ENCODE results near the gene EXT2.

Gene EXT2

DNA sequence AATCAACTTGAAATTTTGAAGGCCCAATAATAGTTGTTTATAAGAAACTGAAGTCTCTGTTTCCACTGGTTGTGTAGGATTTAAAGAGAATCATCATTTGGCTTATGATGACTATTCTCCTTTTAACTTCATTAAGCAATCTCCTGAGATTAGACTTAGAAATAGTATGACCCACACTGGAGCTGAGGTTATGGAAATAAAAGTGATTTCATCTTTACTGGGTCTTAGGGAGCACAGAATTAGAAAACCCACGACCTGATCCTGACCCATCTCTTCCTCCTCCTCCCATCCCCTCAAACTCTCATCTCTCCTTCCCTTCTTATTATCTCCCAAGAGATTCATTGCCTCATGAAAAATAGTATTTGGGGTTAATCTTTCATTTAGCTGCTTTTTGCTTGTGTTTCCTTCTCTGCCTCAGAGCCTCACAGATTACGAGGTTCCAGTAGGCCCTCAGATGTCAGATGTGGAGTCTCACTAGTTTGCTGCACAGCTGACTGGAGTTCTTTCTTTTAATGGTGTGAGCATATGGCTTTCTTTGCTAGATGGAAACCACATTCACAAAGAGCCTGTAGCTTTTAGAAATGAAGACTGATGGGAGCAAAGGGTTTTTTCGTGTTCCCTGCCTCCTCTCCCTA lies 129.5 kb downstream of the EXT2 start:
- Histone ChIP-seq H3K27me3 (ENCODE audit: low read depth, low read length) (no peaks in the 10 kb centered on the region), H3K9me3 (ENCODE audit: control insufficient read depth in 1 of 2, low read length in 2 of 2) (no peaks in the 10 kb centered on the region)

DNA sequence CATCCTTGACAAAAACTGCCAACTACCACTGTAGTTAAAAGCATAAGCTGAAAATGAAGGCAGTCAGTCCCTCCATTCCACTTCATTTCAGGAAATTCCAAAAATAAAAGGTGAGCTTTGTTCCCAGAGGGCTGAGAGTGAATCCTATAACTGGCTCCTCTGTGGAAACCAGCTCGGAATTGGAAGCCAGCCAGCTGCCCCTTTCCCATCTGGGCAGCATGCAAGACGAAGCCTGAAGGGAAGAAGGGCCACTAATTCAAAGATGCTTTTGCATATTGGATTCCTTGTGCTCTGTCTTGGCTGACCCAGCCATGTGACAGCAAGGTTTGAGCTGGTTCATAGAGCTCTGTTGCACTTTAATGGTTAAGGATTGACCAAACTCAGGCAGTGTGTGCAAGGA lies 131.0 kb downstream of the EXT2 start:
- Histone ChIP-seq H3K27me3 (ENCODE audit: low read depth, low read length) (no peaks in the 10 kb centered on the region), H3K4me1 (ENCODE audit: control insufficient read depth in 1 of 2, insufficient read depth in 2 of 2, low read length in 2 of 2) (no peaks in the 10 kb centered on the region), H3K4me3 (ENCODE audit: low read depth in 1 of 2, low read length in 2 of 2) (no peak overlapping the region), H3K27ac (ENCODE audit: low read length) (no peak overlapping the region), H3K9me3 (ENCODE audit: control insufficient read depth in 1 of 2, low read length in 2 of 2) (no peaks in the 10 kb centered on the region), H3K36me3 (ENCODE audit: control insufficient read depth in 1 of 2, insufficient read depth in 2 of 2, low read length in 2 of 2) (no peaks in the 10 kb centered on the region)

More for the DNA sequence above, 129.5 kb downstream of the EXT2 start:
- no peak overlapping the region for H3K4me3 ChIP-seq (ENCODE audit: low read depth in 1 of 2, low read length in 2 of 2)
- H3K36me3 ChIP-seq (ENCODE audit: control insufficient read depth in 1 of 2, insufficient read depth in 2 of 2, low read length in 2 of 2) = no peaks in the 10 kb centered on the region
- H3K27ac ChIP-seq (ENCODE audit: low read length) = no peak overlapping the region
- H3K4me1 ChIP-seq (ENCODE audit: control insufficient read depth in 1 of 2, insufficient read depth in 2 of 2, low read length in 2 of 2) = peaks cover 0 to 6% of the 10 kb centered on the region in 2 donors

DNA sequence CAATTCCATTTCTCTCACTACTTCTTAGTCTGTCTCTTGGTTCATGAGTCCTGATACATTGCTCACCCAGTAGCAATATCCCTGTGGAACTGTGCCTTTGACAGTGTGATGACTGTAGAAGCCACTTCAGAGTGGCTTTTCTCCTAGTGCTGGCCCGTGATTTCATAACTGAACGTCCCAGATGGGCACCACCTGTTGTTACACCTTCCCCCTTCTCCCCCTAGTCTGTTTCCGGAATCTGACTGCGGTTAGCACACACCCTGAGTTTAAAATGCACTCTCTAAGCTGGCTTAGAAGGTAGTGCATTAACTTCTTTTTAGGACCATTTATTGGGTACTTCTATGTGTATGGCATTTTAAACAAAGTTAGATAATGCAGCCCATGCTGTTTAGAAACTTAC lies 131.5 kb downstream of the EXT2 start:
- Histone ChIP-seq H3K4me3 (ENCODE audit: low read depth in 1 of 2, low read length in 2 of 2) (no peak overlapping the region), H3K4me1 (ENCODE audit: control insufficient read depth in 1 of 2, insufficient read depth in 2 of 2, low read length in 2 of 2) (no peaks in the 10 kb centered on the region), H3K9me3 (ENCODE audit: control insufficient read depth in 1 of 2, low read length in 2 of 2) (no peaks in the 10 kb centered on the region), H3K27ac (ENCODE audit: low read length) (no peak overlapping the region), H3K27me3 (ENCODE audit: low read depth, low read length) (no peaks in the 10 kb centered on the region), H3K36me3 (ENCODE audit: control insufficient read depth in 1 of 2, insufficient read depth in 2 of 2, low read length in 2 of 2) (no peaks in the 10 kb centered on the region)

DNA sequence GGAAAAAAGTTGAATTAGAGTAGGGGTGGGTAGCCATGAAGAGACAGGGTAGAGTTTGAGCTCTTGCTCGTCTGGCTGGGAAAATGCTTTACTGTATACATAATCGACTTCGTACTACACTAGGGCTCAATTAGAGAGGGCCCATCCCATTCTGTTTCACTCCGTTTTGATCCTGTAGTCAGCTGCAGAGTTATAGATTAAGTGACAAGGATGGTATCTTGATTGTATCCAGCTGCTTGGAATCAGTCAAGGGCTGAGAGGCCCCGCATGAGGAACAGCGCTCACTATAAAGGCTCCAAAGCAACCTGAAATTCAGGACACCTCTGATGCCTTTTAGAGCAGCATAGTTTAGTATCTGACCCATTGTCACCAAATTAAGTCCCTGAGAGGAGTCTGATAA lies 132.9 kb downstream of the EXT2 start:
- no peaks in the 10 kb centered on the region for H3K4me1 ChIP-seq (ENCODE audit: control insufficient read depth in 1 of 2, insufficient read depth in 2 of 2, low read length in 2 of 2)
- H3K36me3 ChIP-seq (ENCODE audit: control insufficient read depth in 1 of 2, insufficient read depth in 2 of 2, low read length in 2 of 2) = no peaks in the 10 kb centered on the region
- no peak overlapping the region for H3K27ac ChIP-seq (ENCODE audit: low read length)
- H3K9me3 ChIP-seq (ENCODE audit: control insufficient read depth in 1 of 2, low read length in 2 of 2) = no peaks in the 10 kb centered on the region
- H3K27me3 ChIP-seq (ENCODE audit: low read depth, low read length) = no peaks in the 10 kb centered on the region
- H3K4me3 ChIP-seq (ENCODE audit: low read depth in 1 of 2, low read length in 2 of 2) = no peak overlapping the region

DNA sequence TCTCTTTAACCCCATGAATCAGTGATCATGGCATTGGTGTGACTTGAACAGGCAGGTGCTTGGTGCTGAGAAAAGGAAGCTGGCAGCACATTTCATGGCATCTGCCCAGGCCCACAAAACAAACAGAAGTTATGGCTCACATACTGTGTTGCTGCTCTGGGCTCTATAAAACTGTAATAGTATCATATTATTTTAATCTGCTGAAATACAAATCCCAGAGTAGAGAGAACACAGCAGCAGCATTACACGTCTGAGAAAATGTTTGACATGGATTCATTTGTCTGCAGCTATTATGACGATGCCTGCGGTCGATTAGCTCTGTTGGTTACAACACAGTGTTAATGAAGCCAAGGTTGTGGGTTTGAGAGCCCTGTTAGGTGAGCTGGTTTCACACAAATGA lies 133.6 kb downstream of the EXT2 start:
- Histone ChIP-seq H3K36me3 (ENCODE audit: control insufficient read depth in 1 of 2, insufficient read depth in 2 of 2, low read length in 2 of 2) (peaks cover 0 to 3% of the 10 kb centered on the region in 2 donors), H3K4me3 (ENCODE audit: low read depth in 1 of 2, low read length in 2 of 2) (no peak overlapping the region), H3K27ac (ENCODE audit: low read length) (no peak overlapping the region), H3K4me1 (ENCODE audit: control insufficient read depth in 1 of 2, insufficient read depth in 2 of 2, low read length in 2 of 2) (no peaks in the 10 kb centered on the region), H3K9me3 (ENCODE audit: control insufficient read depth in 1 of 2, low read length in 2 of 2) (no peaks in the 10 kb centered on the region), H3K27me3 (ENCODE audit: low read depth, low read length) (no peaks in the 10 kb centered on the region)

DNA sequence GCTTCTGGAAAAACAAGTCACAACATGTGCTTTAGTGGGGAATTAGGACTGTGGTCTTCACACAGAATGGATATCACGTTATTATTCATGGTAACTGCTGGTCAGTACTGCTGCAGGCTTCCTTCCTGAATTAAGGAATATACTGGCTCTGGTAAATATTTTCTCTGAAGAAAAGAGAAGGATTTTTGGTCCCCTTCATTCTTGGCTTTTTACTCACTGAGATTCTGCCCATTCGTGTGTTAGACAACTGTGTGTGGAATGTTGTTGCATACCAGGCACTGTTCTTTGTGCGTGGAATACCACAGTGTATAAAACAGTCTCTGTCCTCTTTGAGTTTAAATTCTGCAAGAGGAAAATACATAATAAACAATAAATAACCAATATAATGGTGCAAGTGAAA lies 134.1 kb downstream of the EXT2 start:
- Histone ChIP-seq H3K9me3 (ENCODE audit: control insufficient read depth in 1 of 2, low read length in 2 of 2) (no peaks in the 10 kb centered on the region), H3K27ac (ENCODE audit: low read length) (no peak overlapping the region), H3K27me3 (ENCODE audit: low read depth, low read length) (no peaks in the 10 kb centered on the region), H3K4me3 (ENCODE audit: low read depth in 1 of 2, low read length in 2 of 2) (no peak overlapping the region), H3K36me3 (ENCODE audit: control insufficient read depth in 1 of 2, insufficient read depth in 2 of 2, low read length in 2 of 2) (peaks cover 3% of the 10 kb centered on the region in 2 donors), H3K4me1 (ENCODE audit: control insufficient read depth in 1 of 2, insufficient read depth in 2 of 2, low read length in 2 of 2) (no peaks in the 10 kb centered on the region)

DNA sequence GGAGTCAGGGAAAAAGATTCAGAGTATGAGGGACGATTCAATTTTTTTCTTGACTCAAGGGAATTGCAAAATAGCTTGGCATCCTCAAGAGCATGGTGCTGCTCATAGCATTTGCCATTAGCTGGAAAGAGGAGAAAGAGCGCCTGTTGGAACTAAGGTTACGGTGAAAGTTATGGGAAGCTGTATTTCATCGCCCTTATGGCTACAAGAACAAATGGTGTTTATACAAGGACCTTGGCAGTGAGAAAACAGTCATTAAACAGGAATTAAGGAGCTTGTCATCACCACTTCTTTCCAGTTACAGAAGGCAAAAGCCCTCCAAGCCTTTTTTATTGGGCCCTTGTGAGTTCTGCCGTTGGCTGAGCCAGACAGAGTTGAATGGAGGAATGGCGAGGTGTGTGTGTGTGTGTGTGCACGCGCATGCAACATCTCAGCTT lies 140.3 kb downstream of the EXT2 start:
- Histone ChIP-seq H3K27ac (ENCODE audit: low read length) (no peak overlapping the region), H3K27me3 (ENCODE audit: low read depth, low read length) (no peaks in the 10 kb centered on the region), H3K36me3 (ENCODE audit: control insufficient read depth in 1 of 2, insufficient read depth in 2 of 2, low read length in 2 of 2) (peaks cover 3 to 21% of the 10 kb centered on the region in 2 donors), H3K4me1 (ENCODE audit: control insufficient read depth in 1 of 2, insufficient read depth in 2 of 2, low read length in 2 of 2) (no peaks in the 10 kb centered on the region), H3K9me3 (ENCODE audit: control insufficient read depth in 1 of 2, low read length in 2 of 2) (no peaks in the 10 kb centered on the region), H3K4me3 (ENCODE audit: low read depth in 1 of 2, low read length in 2 of 2) (no peak overlapping the region)

DNA sequence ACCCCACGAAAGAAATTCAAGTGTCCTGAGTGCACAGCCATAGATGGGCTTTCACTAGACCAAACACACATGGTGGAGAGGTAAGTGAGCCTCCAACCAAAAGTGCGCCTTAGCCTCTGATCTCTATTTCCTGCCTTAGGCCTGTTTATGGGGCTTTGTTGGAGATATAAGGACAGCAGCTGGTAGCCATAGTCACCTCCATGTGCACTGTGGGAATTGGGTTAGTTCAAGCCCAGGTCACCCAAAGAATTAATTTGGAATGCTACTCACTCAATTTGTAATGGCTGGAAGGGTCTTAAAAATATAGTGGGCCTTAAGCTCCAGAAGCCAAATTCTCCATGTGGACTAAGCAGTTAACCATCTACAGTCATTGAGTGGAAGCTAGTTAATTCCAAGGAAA lies 140.8 kb downstream of the EXT2 start:
- Histone ChIP-seq H3K4me1 (ENCODE audit: control insufficient read depth in 1 of 2, insufficient read depth in 2 of 2, low read length in 2 of 2) (no peaks in the 10 kb centered on the region), H3K4me3 (ENCODE audit: low read depth in 1 of 2, low read length in 2 of 2) (no peak overlapping the region), H3K27me3 (ENCODE audit: low read depth, low read length) (no peaks in the 10 kb centered on the region), H3K27ac (ENCODE audit: low read length) (no peak overlapping the region), H3K9me3 (ENCODE audit: control insufficient read depth in 1 of 2, low read length in 2 of 2) (no peaks in the 10 kb centered on the region), H3K36me3 (ENCODE audit: control insufficient read depth in 1 of 2, insufficient read depth in 2 of 2, low read length in 2 of 2) (peaks cover 3 to 21% of the 10 kb centered on the region in 2 donors)

DNA sequence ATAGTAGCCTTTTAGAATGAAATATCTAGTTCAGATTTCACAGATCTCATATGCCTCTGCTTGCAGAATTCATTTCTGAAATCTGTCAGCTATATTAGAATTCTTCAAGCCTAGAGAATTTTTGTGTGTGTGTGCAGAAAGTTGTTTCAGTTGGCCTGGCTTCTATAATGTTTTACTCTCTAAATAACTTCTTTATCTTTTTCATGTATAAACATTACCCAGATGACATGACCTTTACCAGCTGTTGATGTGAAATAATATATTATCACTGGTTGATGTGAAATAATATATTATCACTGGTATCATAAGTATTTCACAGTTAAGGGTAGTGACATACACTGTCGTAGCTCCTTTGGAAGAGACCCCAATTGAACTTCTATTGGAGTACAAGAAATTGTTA lies 141.7 kb downstream of the EXT2 start:
- no peak overlapping the region for H3K4me3 ChIP-seq (ENCODE audit: low read depth in 1 of 2, low read length in 2 of 2)
- H3K36me3 ChIP-seq (ENCODE audit: control insufficient read depth in 1 of 2, insufficient read depth in 2 of 2, low read length in 2 of 2) = peaks cover 3 to 21% of the 10 kb centered on the region in 2 donors
- H3K27me3 ChIP-seq (ENCODE audit: low read depth, low read length) = no peaks in the 10 kb centered on the region
- H3K27ac ChIP-seq (ENCODE audit: low read length) = no peak overlapping the region
- no peaks in the 10 kb centered on the region for H3K4me1 ChIP-seq (ENCODE audit: control insufficient read depth in 1 of 2, insufficient read depth in 2 of 2, low read length in 2 of 2)
- no peaks in the 10 kb centered on the region for H3K9me3 ChIP-seq (ENCODE audit: control insufficient read depth in 1 of 2, low read length in 2 of 2)

DNA sequence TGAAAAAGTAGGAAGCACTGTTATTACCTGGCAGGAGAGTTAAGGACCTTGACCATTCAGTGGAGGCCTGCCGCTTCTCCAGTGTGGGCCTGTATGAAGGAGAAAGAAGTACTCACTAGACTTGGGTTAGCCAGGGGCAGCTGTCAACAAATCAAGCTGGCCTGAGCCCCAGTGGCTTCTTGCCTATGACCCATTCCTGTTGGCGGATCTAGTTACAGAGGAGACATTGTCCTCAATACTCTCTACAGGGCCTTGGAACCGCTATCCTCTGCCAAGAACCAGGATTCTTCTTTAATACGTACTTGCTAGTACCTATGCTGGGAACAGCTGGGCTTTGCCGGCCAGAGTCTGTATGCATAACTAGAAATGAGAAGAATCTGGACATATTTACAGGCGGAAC lies 146.4 kb downstream of the EXT2 start:
- no peak overlapping the region for H3K4me3 ChIP-seq (ENCODE audit: low read depth in 1 of 2, low read length in 2 of 2)
- no peak overlapping the region for H3K27ac ChIP-seq (ENCODE audit: low read length)
- peaks cover 6 to 12% of the 10 kb centered on the region in 2 donors for H3K36me3 ChIP-seq (ENCODE audit: control insufficient read depth in 1 of 2, insufficient read depth in 2 of 2, low read length in 2 of 2)

DNA sequence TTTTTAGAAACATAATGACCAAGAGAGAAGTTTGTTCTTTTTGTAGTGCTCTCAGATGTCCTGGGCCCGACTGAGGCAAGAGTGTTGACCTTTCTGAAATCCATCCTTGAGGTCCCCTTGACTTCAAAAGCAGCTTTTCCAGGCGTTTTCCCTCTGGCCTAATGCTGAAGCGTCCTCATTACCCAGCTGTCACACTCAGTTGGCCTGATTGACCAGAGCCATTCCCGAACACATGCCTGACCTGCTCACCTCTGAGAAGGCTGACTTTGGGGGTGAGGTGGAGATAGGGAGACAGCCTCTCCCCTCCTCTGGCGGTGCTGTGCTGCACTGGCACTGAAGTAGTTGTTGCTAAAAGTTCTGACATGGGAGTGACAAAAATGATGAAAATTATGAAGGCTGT lies 147.6 kb downstream of the EXT2 start:
- peaks cover 0 to 4% of the 10 kb centered on the region in 2 donors for H3K4me1 ChIP-seq (ENCODE audit: control insufficient read depth in 1 of 2, insufficient read depth in 2 of 2, low read length in 2 of 2)
- H3K4me3 ChIP-seq (ENCODE audit: low read depth in 1 of 2, low read length in 2 of 2) = no peak overlapping the region
- H3K36me3 ChIP-seq (ENCODE audit: control insufficient read depth in 1 of 2, insufficient read depth in 2 of 2, low read length in 2 of 2) = peaks cover 6 to 9% of the 10 kb centered on the region in 2 donors
- no peaks in the 10 kb centered on the region for H3K27me3 ChIP-seq (ENCODE audit: low read depth, low read length)
- no peaks in the 10 kb centered on the region for H3K9me3 ChIP-seq (ENCODE audit: control insufficient read depth in 1 of 2, low read length in 2 of 2)
- H3K27ac ChIP-seq (ENCODE audit: low read length) = no peak overlapping the region

More for the DNA sequence above, 146.4 kb downstream of the EXT2 start:
- H3K4me1 ChIP-seq (ENCODE audit: control insufficient read depth in 1 of 2, insufficient read depth in 2 of 2, low read length in 2 of 2) = peaks cover 0 to 4% of the 10 kb centered on the region in 2 donors
- H3K27me3 ChIP-seq (ENCODE audit: low read depth, low read length) = no peaks in the 10 kb centered on the region
- no peaks in the 10 kb centered on the region for H3K9me3 ChIP-seq (ENCODE audit: control insufficient read depth in 1 of 2, low read length in 2 of 2)

All from muscle layer of duodenum (tissue), 2 donors.